ENCODE results near the gene NTM. TPM values are rescaled to one million over a fixed set of nuclear protein-coding genes. Genes with fewer than 3 reads are reported as not detected.

The NTM gene
- total and polyA plus RNA-seq, 8 donors, result 0.04 to 4.4 (median 0.50) TPM

GRCh38 chr11:131483877-131484276, 113.5 kb downstream of the NTM start:
- FAIRE-seq, result no peak

GRCh38 chr11:131486100-131486499, 115.7 kb downstream of the NTM start:
- TF ChIP-seq CTCF (IDR thresholded peaks at IDR 0.05), result no peak
- no peak overlapping the region for H3K27ac ChIP-seq
- no peaks in the 10 kb centered on the region for H3K27me3 ChIP-seq
- no peaks in the 10 kb centered on the region for H3K4me1 ChIP-seq
- WGBS, 2 donors, result 54 to 63% methylated on average over 3 of the region's 3 CpGs
- DNase-seq (no peak), ATAC-seq (peak in 1 of 4 donors; percentile 11), FAIRE-seq (no peak)
- intact Hi-C loops (cut with DNase I), result no loop called here
- no peaks in the 10 kb centered on the region for H3K36me3 ChIP-seq
- H3K9me3 ChIP-seq, result no peaks in the 10 kb centered on the region
- H3K4me3 ChIP-seq, result no peak overlapping the region

More at GRCh38 chr11:131483877-131484276, 113.5 kb downstream of the NTM start:
- Histone ChIP-seq H3K36me3 (no peaks in the 10 kb centered on the region), H3K27me3 (no peaks in the 10 kb centered on the region), H3K9me3 (no peaks in the 10 kb centered on the region), H3K27ac (no peak overlapping the region), H3K4me1 (no peaks in the 10 kb centered on the region), H3K4me3 (no peak overlapping the region)
- intact Hi-C loops (cut with DNase I), result no loop called here
- ATAC-seq, result no peak
- TF ChIP-seq CTCF (IDR thresholded peaks at IDR 0.05), result no peak
- 59 to 73% methylated on average over 4 of the region's 4 CpGs for WGBS, 2 donors
- no peak for DNase-seq

DNA sequence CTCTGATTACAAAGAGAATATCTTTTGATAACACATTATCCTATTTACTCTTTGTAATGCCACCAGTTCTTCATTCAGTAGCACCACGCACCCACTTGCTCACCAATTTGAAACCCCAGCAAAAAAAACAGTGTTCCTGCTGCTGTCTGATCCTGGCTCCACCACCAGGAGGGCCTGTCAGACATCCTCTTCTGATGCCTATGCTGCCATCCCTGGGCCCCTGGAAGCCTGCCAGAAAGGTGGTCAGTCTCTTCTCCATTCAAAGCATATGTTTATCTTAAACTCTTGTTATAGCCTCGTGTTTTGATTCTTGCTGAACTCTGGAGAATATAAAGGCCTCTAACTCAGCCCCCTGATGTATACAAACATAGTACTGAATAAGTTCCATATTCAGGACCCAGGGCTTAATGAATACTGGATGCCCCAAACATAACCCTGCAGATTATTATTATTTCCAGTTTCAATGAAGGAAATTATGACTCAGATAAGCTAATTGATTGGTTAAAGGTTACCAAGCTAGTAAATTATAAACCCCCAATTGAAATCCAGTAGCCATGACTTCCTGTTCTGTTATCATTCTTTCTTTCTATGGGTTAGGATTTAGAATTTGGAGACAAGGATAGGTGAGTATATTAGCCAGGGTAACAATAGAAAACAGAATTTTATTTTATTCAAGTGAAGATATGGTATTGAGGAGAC, 116.7 kb downstream of the NTM start:
- FAIRE-seq (no peak), DNase-seq (no peak), ATAC-seq (peak in 1 of 4 donors; percentile 15)
- H3K36me3 ChIP-seq, result no peaks in the 10 kb centered on the region
- H3K27ac ChIP-seq, result no peak overlapping the region
- intact Hi-C loops (cut with DNase I), result no loop called here
- no peak overlapping the region for H3K4me3 ChIP-seq
- TF ChIP-seq CTCF (IDR thresholded peaks at IDR 0.05), result no peak
- H3K9me3 ChIP-seq, result no peaks in the 10 kb centered on the region
- no peaks in the 10 kb centered on the region for H3K4me1 ChIP-seq
- 57 to 59% methylated on average over 2 of the region's 2 CpGs for WGBS, 2 donors
- H3K27me3 ChIP-seq, result no peaks in the 10 kb centered on the region

DNA sequence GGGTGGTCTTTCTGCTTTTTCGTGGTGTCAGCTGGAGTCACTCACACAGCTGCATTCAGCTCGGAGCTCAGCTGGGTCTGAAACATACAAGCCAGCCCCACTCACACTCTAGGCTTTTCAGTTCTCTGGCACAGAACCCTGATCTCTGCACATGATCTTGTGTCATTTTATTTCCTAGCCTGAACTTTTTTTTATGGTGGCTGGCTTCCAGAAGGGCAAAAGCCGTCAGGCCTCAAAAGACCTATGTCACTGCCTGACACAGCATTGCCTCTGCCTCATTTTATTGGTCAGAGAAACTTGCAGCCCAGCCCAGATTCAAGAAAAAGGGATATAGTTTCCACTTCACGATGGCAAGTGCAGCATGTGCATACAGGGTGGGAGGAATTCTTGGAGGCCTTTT, 117.8 kb downstream of the NTM start:
- DNase-seq (no peak), FAIRE-seq (no peak), ATAC-seq (peak in 3 of 4 donors; percentile 37 to 78 (median 48))
- H3K36me3 ChIP-seq, result no peaks in the 10 kb centered on the region
- intact Hi-C loops (cut with DNase I), result no loop called here
- 61% methylated on average over 4 of the region's 4 CpGs for WGBS, 2 donors
- H3K4me1 ChIP-seq, result no peaks in the 10 kb centered on the region
- no peak overlapping the region for H3K4me3 ChIP-seq
- H3K27me3 ChIP-seq, result no peaks in the 10 kb centered on the region
- TF ChIP-seq CTCF (IDR thresholded peaks at IDR 0.05), result no peak
- H3K27ac ChIP-seq, result no peak overlapping the region
- H3K9me3 ChIP-seq, result no peaks in the 10 kb centered on the region

DNA sequence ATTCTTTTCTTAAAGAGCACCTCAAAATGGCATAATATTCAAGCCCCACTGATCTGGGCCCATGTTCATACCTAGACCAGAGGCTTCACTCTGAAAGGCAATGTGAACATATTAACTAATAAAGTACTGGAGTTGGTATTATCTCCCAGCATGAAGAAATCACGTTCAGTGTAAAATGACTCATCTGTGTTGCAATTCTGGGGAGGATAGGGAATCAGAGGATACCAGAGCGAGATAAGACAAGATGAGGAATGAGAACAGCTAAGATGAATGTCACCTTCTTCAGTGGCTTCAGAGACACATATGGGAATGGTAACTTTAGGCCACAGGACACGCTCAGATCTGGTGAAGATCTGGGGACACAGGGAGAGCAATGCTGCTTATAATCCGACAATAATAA, 121.1 kb downstream of the NTM start:
- peaks cover 0 to 7% (median 0%) of the 10 kb centered on the region in 3 donors for H3K4me1 ChIP-seq
- FAIRE-seq (no peak), DNase-seq (no peak), ATAC-seq (no peak)
- TF ChIP-seq CTCF (IDR thresholded peaks at IDR 0.05), result no peak
- no peaks in the 10 kb centered on the region for H3K27me3 ChIP-seq
- H3K27ac ChIP-seq, result no peak overlapping the region
- H3K9me3 ChIP-seq, result no peaks in the 10 kb centered on the region
- intact Hi-C loops (cut with DNase I), result no loop called here
- no peak overlapping the region for H3K4me3 ChIP-seq
- WGBS, 2 donors, result 78 to 86% methylated on average over 4 of the region's 4 CpGs
- no peaks in the 10 kb centered on the region for H3K36me3 ChIP-seq
